Articular chondrocyte of knee joint (primary cell): Measurements from ENCODE around the gene AGFG1. TPM values are rescaled to one million over a fixed set of nuclear protein-coding genes. Genes with fewer than 3 reads are reported as not detected.

Experiments
- total RNA-seq: library from RNA; depleted of rRNA; stranded (reverse); fragments of >200 nt; gene quantifications from 2 replicates; pipeline ENCODE4 v1.2.3, GENCODE V29; 2012

Gene AGFG1, protein sequence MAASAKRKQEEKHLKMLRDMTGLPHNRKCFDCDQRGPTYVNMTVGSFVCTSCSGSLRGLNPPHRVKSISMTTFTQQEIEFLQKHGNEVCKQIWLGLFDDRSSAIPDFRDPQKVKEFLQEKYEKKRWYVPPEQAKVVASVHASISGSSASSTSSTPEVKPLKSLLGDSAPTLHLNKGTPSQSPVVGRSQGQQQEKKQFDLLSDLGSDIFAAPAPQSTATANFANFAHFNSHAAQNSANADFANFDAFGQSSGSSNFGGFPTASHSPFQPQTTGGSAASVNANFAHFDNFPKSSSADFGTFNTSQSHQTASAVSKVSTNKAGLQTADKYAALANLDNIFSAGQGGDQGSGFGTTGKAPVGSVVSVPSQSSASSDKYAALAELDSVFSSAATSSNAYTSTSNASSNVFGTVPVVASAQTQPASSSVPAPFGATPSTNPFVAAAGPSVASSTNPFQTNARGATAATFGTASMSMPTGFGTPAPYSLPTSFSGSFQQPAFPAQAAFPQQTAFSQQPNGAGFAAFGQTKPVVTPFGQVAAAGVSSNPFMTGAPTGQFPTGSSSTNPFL
- total RNA-seq = 75.3 and 80.1 TPM in 2 replicates

GRCh38 chr2:227471924-227472264 lies at the start of gene AGFG1:
TSS of gene AGFG1 (plus strand) at chr2:227472156. CDS start at chr2:227472422, 266 bp downstream.

DNA sequence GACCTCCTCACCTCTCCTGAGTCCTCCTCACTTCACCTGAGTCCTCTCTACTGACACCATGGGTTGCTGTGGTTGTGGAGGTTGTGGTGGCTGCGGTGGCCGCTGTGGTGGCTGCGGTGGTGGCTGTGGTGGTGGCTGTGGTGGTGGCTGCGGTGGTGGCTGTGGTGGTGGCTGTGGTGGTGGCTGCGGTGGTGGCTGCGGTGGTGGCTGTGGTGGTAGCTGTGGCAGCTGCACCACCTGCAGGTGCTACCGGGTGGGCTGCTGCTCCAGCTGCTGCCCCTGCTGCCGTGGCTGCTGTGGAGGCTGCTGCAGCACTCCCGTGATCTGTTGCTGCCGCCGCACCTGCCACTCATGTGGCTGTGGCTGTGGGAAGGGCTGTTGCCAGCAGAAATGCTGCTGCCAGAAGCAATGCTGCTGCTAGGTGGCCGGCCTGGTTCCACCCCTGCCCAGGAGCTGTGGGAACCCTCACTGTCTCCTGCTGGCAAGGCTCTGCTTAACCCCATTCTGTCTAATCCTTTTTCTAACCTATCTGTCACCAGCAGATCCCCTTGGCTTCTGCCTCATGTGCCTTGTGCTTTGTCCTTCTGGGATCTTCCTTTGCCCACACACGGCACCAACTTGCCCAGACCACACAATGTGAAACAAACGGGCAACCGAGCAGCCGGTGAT lies 127.0 kb downstream of the AGFG1 start, which contains the start of gene SCYGR2:
Gene SCYGR2, plus strand, starts transcription at position 59 of the 669 bp plus-strand sequence. Its CDS starts 0 bp downstream, at position 59.

Other genes with a start within 250 kb of the AGFG1 start
- gene MFF, start 146.9 kb upstream of the AGFG1 start, total RNA-seq = 117 and 128 TPM in 2 replicates
- 1.1 TPM in 1 of 2 replicates, not detected in the other for gene TM4SF20, start 92.8 kb upstream of the AGFG1 start, total RNA-seq
- gene SCYGR1, start 84.2 kb upstream of the AGFG1 start, total RNA-seq = not detected in 2 replicates
- gene SCYGR2, start 126.7 kb downstream of the AGFG1 start, total RNA-seq = not detected in 2 replicates
- not detected in 2 replicates for gene SCYGR3, start 142.7 kb downstream of the AGFG1 start, total RNA-seq
- 0.11 TPM in 1 of 2 replicates, not detected in the other for gene SCYGR4, start 145.3 kb downstream of the AGFG1 start, total RNA-seq
- not detected in 2 replicates for gene SCYGR5, start 194.6 kb downstream of the AGFG1 start, total RNA-seq
- 9.3 and 9.9 TPM in 2 replicates for gene SLC19A3, start 245.9 kb downstream of the AGFG1 start, total RNA-seq